Activated naive CD4-positive, alpha-beta T cell treated with anti-CD3 and anti-CD28 coated beads, Interleukin-2, amount 10 ng/mL, durations not matched to agents 7 days and 5 days (primary cell): ENCODE results near the gene HOXC6.
A peak's percentile ranks its signal among the peaks of the same experiment; 100 is the strongest.

Source experiments
- CTCF ChIA-PET: fragments of 350-600 bp; sonication (Branson Sonifier 250); formaldehyde crosslinking; loops from one replicate; lab custom pipeline; 2021; ENCODE audit warnings: antibody characterized with exemption; lab: Charles Lee
- DNase-seq: peaks from one replicate; pipeline ENCODE4 v3.0.0-alpha.2; 2020
- H3K27ac Mint-ChIP-seq: one replicate; pipeline ENCODE4 v1.8.0; 2021; ENCODE audit warnings: mild to moderate bottlenecking, moderate library complexity, mixed read lengths
- H3K27me3 Mint-ChIP-seq: one replicate; pipeline ENCODE4 v1.8.0; 2021; ENCODE audit warnings: mild to moderate bottlenecking, mixed read lengths
- H3K36me3 Mint-ChIP-seq: one replicate; pipeline ENCODE4 v1.8.0; 2021; ENCODE audit warnings: mixed read lengths
- H3K4me1 Mint-ChIP-seq: one replicate; pipeline ENCODE4 v1.8.0; 2021; ENCODE audit warnings: mixed read lengths
- H3K4me3 Mint-ChIP-seq: one replicate; pipeline ENCODE4 v1.8.0; 2021; ENCODE audit warnings: mild to moderate bottlenecking, moderate library complexity, mixed read lengths
- H3K9me3 Mint-ChIP-seq: one replicate; pipeline ENCODE4 v1.8.0; 2021; ENCODE audit warnings: mixed read lengths

HOXC6 gene

GRCh38 chr12:54002915-54003389 is 25.3 kb upstream of the HOXC6 start:
- Mint-ChIP-seq H3K4me3 (no peak overlapping the region), H3K27me3 (peaks cover 100% of the 10 kb centered on the region), H3K9me3 (no peaks in the 10 kb centered on the region), H3K36me3 (peaks cover 3% of the 10 kb centered on the region), H3K4me1 (peaks cover 14% of the 10 kb centered on the region), H3K27ac (no peak overlapping the region)
- CTCF ChIA-PET, result interaction anchor here (0.8 kb wide), 1 partner anchor 15 kb away, joined by 3 read pairs; no protein-coding TSS in a partner anchor
- no peak for DNase-seq

GRCh38 chr12:54003625-54004024 is 24.6 kb upstream of the HOXC6 start:
- Mint-ChIP-seq H3K36me3 (peaks cover 3% of the 10 kb centered on the region), H3K27ac (no peak overlapping the region), H3K4me1 (peaks cover 14% of the 10 kb centered on the region), H3K9me3 (no peaks in the 10 kb centered on the region), H3K4me3 (no peak overlapping the region), H3K27me3 (peaks cover 100% of the 10 kb centered on the region)
- no peak for DNase-seq
- CTCF ChIA-PET, result interaction anchor here (0.6 to 2.9 kb wide), 9 partner anchors 14 to 213 kb away, joined by 3 to 10 read pairs (median 3); no protein-coding TSS in a partner anchor

- Mint-ChIP-seq H3K27me3 (peaks cover 100% of the 10 kb centered on the region), H3K4me3 (no peak overlapping the region), H3K27ac (peak overlapping the region; percentile 62), H3K36me3 (peaks cover 3% of the 10 kb centered on the region), H3K9me3 (no peaks in the 10 kb centered on the region), H3K4me1 (peaks cover 17% of the 10 kb centered on the region)
- CTCF ChIA-PET, result interaction anchor here (0.6 to 5.4 kb wide), 12 partner anchors 9 to 212 kb away, joined by 3 to 67 read pairs (median 4); partner anchors contain the start of gene HOXC5
- DNase-seq, result no peak
Observed at GRCh38 chr12:54004063-54004840, 24.0 kb upstream of the HOXC6 start.

- Mint-ChIP-seq H3K27me3 (peaks cover 100% of the 10 kb centered on the region), H3K4me3 (no peak overlapping the region), H3K4me1 (peaks cover 19% of the 10 kb centered on the region), H3K27ac (no peak overlapping the region), H3K9me3 (no peaks in the 10 kb centered on the region), H3K36me3 (peaks cover 3% of the 10 kb centered on the region)
- CTCF ChIA-PET, result interaction anchor here (0.8 to 5.4 kb wide), 15 partner anchors 9 to 213 kb away, joined by 3 to 67 read pairs (median 4); partner anchors contain the start of gene HOXC5
- DNase-seq, result no peak
Observed at GRCh38 chr12:54004841-54005530, 23.3 kb upstream of the HOXC6 start.

GRCh38 chr12:54005531-54005852 is 22.7 kb upstream of the HOXC6 start:
- Mint-ChIP-seq H3K36me3 (peaks cover 3% of the 10 kb centered on the region), H3K9me3 (no peaks in the 10 kb centered on the region), H3K4me3 (no peak overlapping the region), H3K27me3 (peaks cover 100% of the 10 kb centered on the region), H3K4me1 (peaks cover 19% of the 10 kb centered on the region), H3K27ac (no peak overlapping the region)
- no peak for DNase-seq
- CTCF ChIA-PET, result interaction anchor here (0.7 to 5.4 kb wide), 17 partner anchors 8 to 213 kb away, joined by 3 to 67 read pairs (median 4); partner anchors contain the start of genes HOXC5 and SMUG1

GRCh38 chr12:54005853-54006558 is 22.2 kb upstream of the HOXC6 start:
- peak; percentile 87 for DNase-seq
- peaks cover 3% of the 10 kb centered on the region for H3K36me3 Mint-ChIP-seq
- H3K9me3 Mint-ChIP-seq, result no peaks in the 10 kb centered on the region
- H3K27me3 Mint-ChIP-seq, result peaks cover 100% of the 10 kb centered on the region
- CTCF ChIA-PET, result interaction anchor here (0.7 to 5.4 kb wide), 20 partner anchors 9 to 212 kb away, joined by 3 to 67 read pairs (median 4); partner anchors contain the start of genes HOXC5 and SMUG1
- peaks cover 19% of the 10 kb centered on the region for H3K4me1 Mint-ChIP-seq
- no peak overlapping the region for H3K27ac Mint-ChIP-seq
- H3K4me3 Mint-ChIP-seq, result peak overlapping the region; percentile 67

GRCh38 chr12:54006559-54007220 is 21.6 kb upstream of the HOXC6 start:
- peak overlapping the region; percentile 67 for H3K4me3 Mint-ChIP-seq
- H3K4me1 Mint-ChIP-seq, result peaks cover 22% of the 10 kb centered on the region
- H3K27ac Mint-ChIP-seq, result no peak overlapping the region
- peaks cover 100% of the 10 kb centered on the region for H3K27me3 Mint-ChIP-seq
- no peak for DNase-seq
- CTCF ChIA-PET, result interaction anchor here (0.6 to 5.4 kb wide), 13 partner anchors 10 to 208 kb away, joined by 3 to 67 read pairs (median 8); partner anchors contain the start of genes HOXC5 and SMUG1
- peaks cover 3% of the 10 kb centered on the region for H3K36me3 Mint-ChIP-seq
- no peaks in the 10 kb centered on the region for H3K9me3 Mint-ChIP-seq

GRCh38 chr12:54007538-54008259 is 20.5 kb upstream of the HOXC6 start:
- Mint-ChIP-seq H3K36me3 (peaks cover 3% of the 10 kb centered on the region), H3K27me3 (peaks cover 100% of the 10 kb centered on the region), H3K27ac (no peak overlapping the region), H3K4me1 (peaks cover 20% of the 10 kb centered on the region), H3K4me3 (no peak overlapping the region), H3K9me3 (no peaks in the 10 kb centered on the region)
- DNase-seq, result no peak
- CTCF ChIA-PET, result interaction anchor here (0.9 to 5.4 kb wide), 10 partner anchors 9 to 207 kb away, joined by 3 to 67 read pairs (median 8); partner anchors contain the start of genes HOXC5 and SMUG1

GRCh38 chr12:54008260-54008552 is 20.0 kb upstream of the HOXC6 start:
- Mint-ChIP-seq H3K36me3 (peaks cover 3% of the 10 kb centered on the region), H3K4me3 (no peak overlapping the region), H3K9me3 (no peaks in the 10 kb centered on the region), H3K4me1 (peaks cover 20% of the 10 kb centered on the region), H3K27me3 (peaks cover 100% of the 10 kb centered on the region), H3K27ac (no peak overlapping the region)
- DNase-seq, result no peak
- CTCF ChIA-PET, result interaction anchor here (0.9 to 5.4 kb wide), 13 partner anchors 9 to 208 kb away, joined by 3 to 67 read pairs (median 7); partner anchors contain the start of genes HOXC5 and SMUG1

- Mint-ChIP-seq H3K9me3 (no peaks in the 10 kb centered on the region), H3K4me3 (no peak overlapping the region), H3K27ac (peak overlapping the region; percentile 52), H3K36me3 (peaks cover 3% of the 10 kb centered on the region), H3K4me1 (peaks cover 20% of the 10 kb centered on the region), H3K27me3 (peaks cover 100% of the 10 kb centered on the region)
- no peak for DNase-seq
- CTCF ChIA-PET, result interaction anchor here (0.7 to 5.4 kb wide), 8 partner anchors 12 to 206 kb away, joined by 3 to 67 read pairs (median 6); partner anchors contain the start of gene HOXC5
Observed at GRCh38 chr12:54009171-54010052, 18.8 kb upstream of the HOXC6 start.

GRCh38 chr12:54010053-54010971 is 17.9 kb upstream of the HOXC6 start:
- H3K27ac Mint-ChIP-seq, result peak overlapping the region; percentile 52
- no peaks in the 10 kb centered on the region for H3K9me3 Mint-ChIP-seq
- H3K4me3 Mint-ChIP-seq, result no peak overlapping the region
- peaks cover 100% of the 10 kb centered on the region for H3K27me3 Mint-ChIP-seq
- no peak for DNase-seq
- peaks cover 3% of the 10 kb centered on the region for H3K36me3 Mint-ChIP-seq
- peaks cover 27% of the 10 kb centered on the region for H3K4me1 Mint-ChIP-seq
- CTCF ChIA-PET, result interaction anchor here (1.2 to 5.4 kb wide), 2 partner anchors 190 to 191 kb away, joined by 5 to 67 read pairs; no protein-coding TSS in a partner anchor
